Measurements from ENCODE around the gene SHISA7. TPM values are rescaled to one million over a fixed set of nuclear protein-coding genes. Genes with fewer than 3 reads are reported as not detected.

Gene SHISA7
- total and polyA plus RNA-seq, 4 donors = 1.6 TPM; not detected in 3

DNA sequence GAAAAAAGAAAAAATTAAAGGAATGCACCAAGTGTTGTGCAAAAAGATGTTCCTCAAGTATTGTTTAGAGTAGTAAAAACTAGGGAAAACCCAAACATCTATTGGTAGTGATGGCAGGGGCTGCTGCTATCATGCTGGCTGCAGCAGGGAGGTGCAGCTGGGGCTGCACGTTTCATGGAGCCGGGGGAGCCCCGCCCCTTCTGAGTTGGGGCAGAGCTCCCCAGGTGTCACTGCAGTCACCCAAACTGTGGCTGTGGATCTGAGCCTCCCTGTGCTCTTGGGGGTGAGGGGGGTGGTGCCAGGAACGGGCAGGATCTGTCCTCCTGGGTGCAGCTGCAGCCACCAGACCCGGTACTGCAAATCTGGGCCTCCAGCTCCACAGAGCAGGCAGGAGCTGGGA, 24.0 kb downstream of the SHISA7 start:
- 52% methylated on average over 5 of the region's 5 CpGs for WGBS
- no peak for DNase-seq (ENCODE audit: low spot score)
- no peaks in the 10 kb centered on the region for H3K4me1 ChIP-seq (ENCODE audit: control insufficient read depth in 4 of 4, insufficient read depth in 4 of 4, low read length in 3 of 4)
- H3K27ac ChIP-seq (ENCODE audit: low read depth in 1 of 2, low read length in 2 of 2) = no peak overlapping the region
- H3K4me3 ChIP-seq (ENCODE audit: low read depth in 1 of 3, low read length in 3 of 3) = no peak overlapping the region
- H3K36me3 ChIP-seq (ENCODE audit: control insufficient read depth in 4 of 4, insufficient read depth in 3 of 4, low read depth in 1 of 4, low read length in 3 of 4) = no peaks in the 10 kb centered on the region
- no peak for TF ChIP-seq FOXA2 (IDR thresholded peaks at IDR 0.05)
- TF ChIP-seq SP1 (IDR thresholded peaks at IDR 0.05) = no peak
- no peak for TF ChIP-seq TAF1 (conservative IDR thresholded peaks at IDR 0.05)
- TF ChIP-seq, protein P1, sequence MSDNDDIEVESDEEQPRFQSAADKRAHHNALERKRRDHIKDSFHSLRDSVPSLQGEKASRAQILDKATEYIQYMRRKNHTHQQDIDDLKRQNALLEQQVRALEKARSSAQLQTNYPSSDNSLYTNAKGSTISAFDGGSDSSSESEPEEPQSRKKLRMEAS (IDR thresholded peaks at IDR 0.05) = no peak
- TF ChIP-seq, protein P2, sequence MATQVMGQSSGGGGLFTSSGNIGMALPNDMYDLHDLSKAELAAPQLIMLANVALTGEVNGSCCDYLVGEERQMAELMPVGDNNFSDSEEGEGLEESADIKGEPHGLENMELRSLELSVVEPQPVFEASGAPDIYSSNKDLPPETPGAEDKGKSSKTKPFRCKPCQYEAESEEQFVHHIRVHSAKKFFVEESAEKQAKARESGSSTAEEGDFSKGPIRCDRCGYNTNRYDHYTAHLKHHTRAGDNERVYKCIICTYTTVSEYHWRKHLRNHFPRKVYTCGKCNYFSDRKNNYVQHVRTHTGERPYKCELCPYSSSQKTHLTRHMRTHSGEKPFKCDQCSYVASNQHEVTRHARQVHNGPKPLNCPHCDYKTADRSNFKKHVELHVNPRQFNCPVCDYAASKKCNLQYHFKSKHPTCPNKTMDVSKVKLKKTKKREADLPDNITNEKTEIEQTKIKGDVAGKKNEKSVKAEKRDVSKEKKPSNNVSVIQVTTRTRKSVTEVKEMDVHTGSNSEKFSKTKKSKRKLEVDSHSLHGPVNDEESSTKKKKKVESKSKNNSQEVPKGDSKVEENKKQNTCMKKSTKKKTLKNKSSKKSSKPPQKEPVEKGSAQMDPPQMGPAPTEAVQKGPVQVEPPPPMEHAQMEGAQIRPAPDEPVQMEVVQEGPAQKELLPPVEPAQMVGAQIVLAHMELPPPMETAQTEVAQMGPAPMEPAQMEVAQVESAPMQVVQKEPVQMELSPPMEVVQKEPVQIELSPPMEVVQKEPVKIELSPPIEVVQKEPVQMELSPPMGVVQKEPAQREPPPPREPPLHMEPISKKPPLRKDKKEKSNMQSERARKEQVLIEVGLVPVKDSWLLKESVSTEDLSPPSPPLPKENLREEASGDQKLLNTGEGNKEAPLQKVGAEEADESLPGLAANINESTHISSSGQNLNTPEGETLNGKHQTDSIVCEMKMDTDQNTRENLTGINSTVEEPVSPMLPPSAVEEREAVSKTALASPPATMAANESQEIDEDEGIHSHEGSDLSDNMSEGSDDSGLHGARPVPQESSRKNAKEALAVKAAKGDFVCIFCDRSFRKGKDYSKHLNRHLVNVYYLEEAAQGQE (IDR thresholded peaks at IDR 0.05) = no peak
- no peak for TF ChIP-seq RAD21 (IDR thresholded peaks at IDR 0.05)
- H3K27me3 ChIP-seq (ENCODE audit: control insufficient read depth in 4 of 4, insufficient read depth in 4 of 4, low read length in 3 of 4) = no peaks in the 10 kb centered on the region
- H3K9ac ChIP-seq (ENCODE audit: low read depth in 1 of 2, low read length in 2 of 2) = no peak overlapping the region
- H3K9me3 ChIP-seq (ENCODE audit: control insufficient read depth in 4 of 4, low read length in 3 of 4) = no peaks in the 10 kb centered on the region

DNA sequence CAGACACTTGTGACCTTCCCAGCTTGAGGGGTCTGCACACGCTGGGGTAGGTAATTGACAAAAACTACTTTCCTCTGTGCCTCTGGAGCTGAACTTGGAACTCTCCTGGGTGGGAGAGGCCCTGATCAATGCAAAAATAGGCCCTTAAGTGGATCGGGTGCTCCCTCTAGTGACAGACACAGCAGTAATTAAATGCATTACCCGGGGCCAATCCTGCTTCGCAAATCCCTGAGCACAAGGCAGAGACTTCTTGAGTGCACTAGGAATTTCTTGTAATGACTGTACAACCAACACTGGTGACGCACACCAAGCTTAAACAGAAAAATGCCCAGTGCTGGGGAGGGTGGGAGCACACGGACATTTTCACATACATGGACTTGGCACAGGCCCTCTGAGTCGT, 24.9 kb downstream of the SHISA7 start:
- TF ChIP-seq YY1 (IDR thresholded peaks at IDR 0.05) = no peak
- TF ChIP-seq FOXA1 (IDR thresholded peaks at IDR 0.05) = no peak
- TF ChIP-seq RAD21 (IDR thresholded peaks at IDR 0.05) = peak; percentile 92 to 96
- TF ChIP-seq HNF4G (IDR thresholded peaks at IDR 0.05) = no peak
- no peak for TF ChIP-seq HNF4A (conservative IDR thresholded peaks at IDR 0.05)
- TF ChIP-seq, protein P1 (IDR thresholded peaks at IDR 0.05) = no peak
- no peak for TF ChIP-seq NR2F2 (IDR thresholded peaks at IDR 0.05)
- no peak for TF ChIP-seq EGR1 (IDR thresholded peaks at IDR 0.05; ENCODE audit: low read depth in 2 of 2)
- TF ChIP-seq, protein P3, sequence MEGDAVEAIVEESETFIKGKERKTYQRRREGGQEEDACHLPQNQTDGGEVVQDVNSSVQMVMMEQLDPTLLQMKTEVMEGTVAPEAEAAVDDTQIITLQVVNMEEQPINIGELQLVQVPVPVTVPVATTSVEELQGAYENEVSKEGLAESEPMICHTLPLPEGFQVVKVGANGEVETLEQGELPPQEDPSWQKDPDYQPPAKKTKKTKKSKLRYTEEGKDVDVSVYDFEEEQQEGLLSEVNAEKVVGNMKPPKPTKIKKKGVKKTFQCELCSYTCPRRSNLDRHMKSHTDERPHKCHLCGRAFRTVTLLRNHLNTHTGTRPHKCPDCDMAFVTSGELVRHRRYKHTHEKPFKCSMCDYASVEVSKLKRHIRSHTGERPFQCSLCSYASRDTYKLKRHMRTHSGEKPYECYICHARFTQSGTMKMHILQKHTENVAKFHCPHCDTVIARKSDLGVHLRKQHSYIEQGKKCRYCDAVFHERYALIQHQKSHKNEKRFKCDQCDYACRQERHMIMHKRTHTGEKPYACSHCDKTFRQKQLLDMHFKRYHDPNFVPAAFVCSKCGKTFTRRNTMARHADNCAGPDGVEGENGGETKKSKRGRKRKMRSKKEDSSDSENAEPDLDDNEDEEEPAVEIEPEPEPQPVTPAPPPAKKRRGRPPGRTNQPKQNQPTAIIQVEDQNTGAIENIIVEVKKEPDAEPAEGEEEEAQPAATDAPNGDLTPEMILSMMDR (IDR thresholded peaks at IDR 0.05; ENCODE audit: low read depth, low read length, missing input control) = peak; percentile 78
- TF ChIP-seq FOXA2 (IDR thresholded peaks at IDR 0.05) = no peak
- TF ChIP-seq GABPA (IDR thresholded peaks at IDR 0.05 in 1 of 2, conservative IDR thresholded peaks at IDR 0.05 in 1 of 2) = no peak
- Histone ChIP-seq H3K27ac (ENCODE audit: low read depth in 1 of 2, low read length in 2 of 2) (no peak overlapping the region), H3K9me3 (ENCODE audit: control insufficient read depth in 4 of 4, low read length in 3 of 4) (no peaks in the 10 kb centered on the region), H3K4me3 (ENCODE audit: low read depth in 1 of 3, low read length in 3 of 3) (no peak overlapping the region), H3K36me3 (ENCODE audit: control insufficient read depth in 4 of 4, insufficient read depth in 3 of 4, low read depth in 1 of 4, low read length in 3 of 4) (no peaks in the 10 kb centered on the region), H3K27me3 (ENCODE audit: control insufficient read depth in 4 of 4, insufficient read depth in 4 of 4, low read length in 3 of 4) (no peaks in the 10 kb centered on the region), H3K4me1 (ENCODE audit: control insufficient read depth in 4 of 4, insufficient read depth in 4 of 4, low read length in 3 of 4) (no peaks in the 10 kb centered on the region), H3K9ac (ENCODE audit: low read depth in 1 of 2, low read length in 2 of 2) (no peak overlapping the region)
- DNase-seq (ENCODE audit: low spot score) = peak; percentile 62
- 15% methylated on average over 7 of the region's 7 CpGs for WGBS
